ENCODE data around the gene MICU2.
"Not testable (repeated sequence)": the region's sequence is repeated elsewhere in the genome, so short reads cannot be mapped to it uniquely, and the experiment has no call there.

MICU2 gene

GRCh38 chr13:21596722-21597121, 7.2 kb downstream of the MICU2 start:
- H3K9me3 ChIP-seq (ENCODE audit: control insufficient read depth in 2 of 2, low read length in 2 of 2): no peaks in the 10 kb centered on the region
- H3K36me3 ChIP-seq (ENCODE audit: control insufficient read depth in 2 of 2, insufficient read depth in 2 of 2, low read length in 2 of 2): peaks cover 0 to 3% of the 10 kb centered on the region in 2 donors

GRCh38 chr13:21595546-21595822, 8.5 kb downstream of the MICU2 start:
- Histone ChIP-seq H3K4me3 (ENCODE audit: low read length in 2 of 2) (no peak overlapping the region), H3K9me3 (ENCODE audit: control insufficient read depth in 2 of 2, low read length in 2 of 2) (no peaks in the 10 kb centered on the region)

More at GRCh38 chr13:21596722-21597121, 7.2 kb downstream of the MICU2 start:
- H3K27ac ChIP-seq (ENCODE audit: low read depth in 2 of 2, low read length in 2 of 2): no peak overlapping the region
- H3K9ac ChIP-seq (ENCODE audit: low read depth in 1 of 2, low read length in 2 of 2): no peak overlapping the region
- H3K4me3 ChIP-seq (ENCODE audit: low read length in 2 of 2): no peak overlapping the region
- H3K27me3 ChIP-seq (ENCODE audit: control insufficient read depth in 2 of 2, insufficient read depth in 2 of 2, low read length in 2 of 2): no peaks in the 10 kb centered on the region
- no peaks in the 10 kb centered on the region for H3K4me1 ChIP-seq (ENCODE audit: control insufficient read depth in 2 of 2, insufficient read depth in 2 of 2, low read length in 2 of 2)

GRCh38 chr13:21594715-21595545, 9.0 kb downstream of the MICU2 start:
- no peak overlapping the region for H3K4me3 ChIP-seq (ENCODE audit: low read length in 2 of 2)
- H3K9me3 ChIP-seq (ENCODE audit: control insufficient read depth in 2 of 2, low read length in 2 of 2): no peaks in the 10 kb centered on the region
- no peak overlapping the region for H3K27ac ChIP-seq (ENCODE audit: low read depth in 2 of 2, low read length in 2 of 2)
- no peak overlapping the region for H3K9ac ChIP-seq (ENCODE audit: low read depth in 1 of 2, low read length in 2 of 2)
- no peaks in the 10 kb centered on the region for H3K27me3 ChIP-seq (ENCODE audit: control insufficient read depth in 2 of 2, insufficient read depth in 2 of 2, low read length in 2 of 2)
- peaks cover 0 to 3% of the 10 kb centered on the region in 2 donors for H3K36me3 ChIP-seq (ENCODE audit: control insufficient read depth in 2 of 2, insufficient read depth in 2 of 2, low read length in 2 of 2)
- H3K4me1 ChIP-seq (ENCODE audit: control insufficient read depth in 2 of 2, insufficient read depth in 2 of 2, low read length in 2 of 2): no peaks in the 10 kb centered on the region

More at GRCh38 chr13:21595546-21595822, 8.5 kb downstream of the MICU2 start:
- Histone ChIP-seq H3K27me3 (ENCODE audit: control insufficient read depth in 2 of 2, insufficient read depth in 2 of 2, low read length in 2 of 2) (no peaks in the 10 kb centered on the region), H3K9ac (ENCODE audit: low read depth in 1 of 2, low read length in 2 of 2) (no peak overlapping the region), H3K4me1 (ENCODE audit: control insufficient read depth in 2 of 2, insufficient read depth in 2 of 2, low read length in 2 of 2) (no peaks in the 10 kb centered on the region), H3K27ac (ENCODE audit: low read depth in 2 of 2, low read length in 2 of 2) (no peak overlapping the region), H3K36me3 (ENCODE audit: control insufficient read depth in 2 of 2, insufficient read depth in 2 of 2, low read length in 2 of 2) (peaks cover 0 to 3% of the 10 kb centered on the region in 2 donors)

GRCh38 chr13:21590665-21591456, 13.1 kb downstream of the MICU2 start:
- H3K27ac ChIP-seq (ENCODE audit: low read depth in 2 of 2, low read length in 2 of 2); H3K9me3 ChIP-seq (ENCODE audit: control insufficient read depth in 2 of 2, low read length in 2 of 2); H3K4me1 ChIP-seq (ENCODE audit: control insufficient read depth in 2 of 2, insufficient read depth in 2 of 2, low read length in 2 of 2); H3K9ac ChIP-seq (ENCODE audit: low read depth in 1 of 2, low read length in 2 of 2); H3K36me3 ChIP-seq (ENCODE audit: control insufficient read depth in 2 of 2, insufficient read depth in 2 of 2, low read length in 2 of 2); H3K27me3 ChIP-seq (ENCODE audit: control insufficient read depth in 2 of 2, insufficient read depth in 2 of 2, low read length in 2 of 2): not testable (repeated sequence)
- peak overlapping the region in 1 of 2 donors; percentile 3 for H3K4me3 ChIP-seq (ENCODE audit: low read length in 2 of 2)

- Histone ChIP-seq H3K27ac (ENCODE audit: low read depth in 2 of 2, low read length in 2 of 2) (no peak overlapping the region), H3K36me3 (ENCODE audit: control insufficient read depth in 2 of 2, insufficient read depth in 2 of 2, low read length in 2 of 2) (no peaks in the 10 kb centered on the region), H3K9ac (ENCODE audit: low read depth in 1 of 2, low read length in 2 of 2) (no peak overlapping the region), H3K4me1 (ENCODE audit: control insufficient read depth in 2 of 2, insufficient read depth in 2 of 2, low read length in 2 of 2) (peaks cover 0 to 3% of the 10 kb centered on the region in 2 donors), H3K4me3 (ENCODE audit: low read length in 2 of 2) (no peak overlapping the region), H3K9me3 (ENCODE audit: control insufficient read depth in 2 of 2, low read length in 2 of 2) (no peaks in the 10 kb centered on the region), H3K27me3 (ENCODE audit: control insufficient read depth in 2 of 2, insufficient read depth in 2 of 2, low read length in 2 of 2) (no peaks in the 10 kb centered on the region)
Observed at GRCh38 chr13:21590231-21590630, 13.7 kb downstream of the MICU2 start.

GRCh38 chr13:21589510-21589909, 14.5 kb downstream of the MICU2 start:
- not testable (repeated sequence) for H3K9ac ChIP-seq (ENCODE audit: low read depth in 1 of 2, low read length in 2 of 2); H3K9me3 ChIP-seq (ENCODE audit: control insufficient read depth in 2 of 2, low read length in 2 of 2); H3K4me1 ChIP-seq (ENCODE audit: control insufficient read depth in 2 of 2, insufficient read depth in 2 of 2, low read length in 2 of 2)

GRCh38 chr13:21588411-21588810, 15.6 kb downstream of the MICU2 start:
- H3K27ac ChIP-seq (ENCODE audit: low read depth in 2 of 2, low read length in 2 of 2); H3K36me3 ChIP-seq (ENCODE audit: control insufficient read depth in 2 of 2, insufficient read depth in 2 of 2, low read length in 2 of 2); H3K4me3 ChIP-seq (ENCODE audit: low read length in 2 of 2); H3K27me3 ChIP-seq (ENCODE audit: control insufficient read depth in 2 of 2, insufficient read depth in 2 of 2, low read length in 2 of 2); H3K9me3 ChIP-seq (ENCODE audit: control insufficient read depth in 2 of 2, low read length in 2 of 2); H3K9ac ChIP-seq (ENCODE audit: low read depth in 1 of 2, low read length in 2 of 2); H3K4me1 ChIP-seq (ENCODE audit: control insufficient read depth in 2 of 2, insufficient read depth in 2 of 2, low read length in 2 of 2): not testable (repeated sequence)

More at GRCh38 chr13:21589510-21589909, 14.5 kb downstream of the MICU2 start:
- H3K27me3 ChIP-seq (ENCODE audit: control insufficient read depth in 2 of 2, insufficient read depth in 2 of 2, low read length in 2 of 2); H3K27ac ChIP-seq (ENCODE audit: low read depth in 2 of 2, low read length in 2 of 2); H3K4me3 ChIP-seq (ENCODE audit: low read length in 2 of 2); H3K36me3 ChIP-seq (ENCODE audit: control insufficient read depth in 2 of 2, insufficient read depth in 2 of 2, low read length in 2 of 2): not testable (repeated sequence)

GRCh38 chr13:21584973-21585592, 18.9 kb downstream of the MICU2 start:
- peaks cover 0 to 5% of the 10 kb centered on the region in 2 donors for H3K4me1 ChIP-seq (ENCODE audit: control insufficient read depth in 2 of 2, insufficient read depth in 2 of 2, low read length in 2 of 2)
- no peaks in the 10 kb centered on the region for H3K27me3 ChIP-seq (ENCODE audit: control insufficient read depth in 2 of 2, insufficient read depth in 2 of 2, low read length in 2 of 2)
- H3K9me3 ChIP-seq (ENCODE audit: control insufficient read depth in 2 of 2, low read length in 2 of 2): peaks cover 0 to 6% of the 10 kb centered on the region in 2 donors
- no peak overlapping the region for H3K4me3 ChIP-seq (ENCODE audit: low read length in 2 of 2)
- no peak overlapping the region for H3K9ac ChIP-seq (ENCODE audit: low read depth in 1 of 2, low read length in 2 of 2)
- no peak overlapping the region for H3K27ac ChIP-seq (ENCODE audit: low read depth in 2 of 2, low read length in 2 of 2)
- no peaks in the 10 kb centered on the region for H3K36me3 ChIP-seq (ENCODE audit: control insufficient read depth in 2 of 2, insufficient read depth in 2 of 2, low read length in 2 of 2)

GRCh38 chr13:21583478-21583877, 20.5 kb downstream of the MICU2 start:
- no peaks in the 10 kb centered on the region for H3K27me3 ChIP-seq (ENCODE audit: control insufficient read depth in 2 of 2, insufficient read depth in 2 of 2, low read length in 2 of 2)
- peaks cover 0 to 6% of the 10 kb centered on the region in 2 donors for H3K9me3 ChIP-seq (ENCODE audit: control insufficient read depth in 2 of 2, low read length in 2 of 2)
- peaks cover 0 to 2% of the 10 kb centered on the region in 2 donors for H3K4me1 ChIP-seq (ENCODE audit: control insufficient read depth in 2 of 2, insufficient read depth in 2 of 2, low read length in 2 of 2)
- no peak overlapping the region for H3K4me3 ChIP-seq (ENCODE audit: low read length in 2 of 2)
- no peak overlapping the region for H3K27ac ChIP-seq (ENCODE audit: low read depth in 2 of 2, low read length in 2 of 2)
- H3K36me3 ChIP-seq (ENCODE audit: control insufficient read depth in 2 of 2, insufficient read depth in 2 of 2, low read length in 2 of 2): no peaks in the 10 kb centered on the region
- H3K9ac ChIP-seq (ENCODE audit: low read depth in 1 of 2, low read length in 2 of 2): no peak overlapping the region

GRCh38 chr13:21580736-21581135, 23.2 kb downstream of the MICU2 start:
- no peak overlapping the region for H3K4me3 ChIP-seq (ENCODE audit: low read length in 2 of 2)
- H3K9ac ChIP-seq (ENCODE audit: low read depth in 1 of 2, low read length in 2 of 2): no peak overlapping the region
- H3K36me3 ChIP-seq (ENCODE audit: control insufficient read depth in 2 of 2, insufficient read depth in 2 of 2, low read length in 2 of 2): no peaks in the 10 kb centered on the region
- peaks cover 0 to 2% of the 10 kb centered on the region in 2 donors for H3K4me1 ChIP-seq (ENCODE audit: control insufficient read depth in 2 of 2, insufficient read depth in 2 of 2, low read length in 2 of 2)
- no peak overlapping the region for H3K27ac ChIP-seq (ENCODE audit: low read depth in 2 of 2, low read length in 2 of 2)
- H3K27me3 ChIP-seq (ENCODE audit: control insufficient read depth in 2 of 2, insufficient read depth in 2 of 2, low read length in 2 of 2): no peaks in the 10 kb centered on the region
- peaks cover 0 to 6% of the 10 kb centered on the region in 2 donors for H3K9me3 ChIP-seq (ENCODE audit: control insufficient read depth in 2 of 2, low read length in 2 of 2)

Measured in mucosa of rectum (tissue), 2 donors.